ENCODE data around the gene RBBP4.

Gene RBBP4

DNA sequence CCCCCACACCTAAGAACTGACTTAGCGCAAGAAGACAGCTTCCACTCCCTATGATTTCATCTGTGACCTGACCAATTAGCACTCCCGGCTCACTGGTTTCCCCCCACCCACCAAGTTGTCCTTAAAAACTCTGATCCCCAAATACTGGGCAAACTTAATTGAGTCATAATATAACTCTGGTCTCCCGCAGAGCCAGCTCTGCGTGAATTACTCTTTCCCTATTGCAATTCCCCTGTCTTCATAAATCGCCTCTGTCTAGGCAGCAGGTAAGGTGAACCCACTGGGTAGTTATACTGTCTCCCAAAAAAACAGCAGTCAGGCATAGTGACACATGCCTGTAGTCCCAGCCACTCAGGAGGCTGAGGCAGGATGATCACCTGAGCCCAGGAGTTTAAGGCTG, 37.5 kb upstream of the RBBP4 start:
- no peak overlapping the region for H3K4me3 ChIP-seq (ENCODE audit: low read length)
- DNase-seq (ENCODE audit: low read depth): no peak
- no peak for TF ChIP-seq CTCF (conservative IDR thresholded peaks at IDR 0.05; ENCODE audit: low read depth, low read length)

DNA sequence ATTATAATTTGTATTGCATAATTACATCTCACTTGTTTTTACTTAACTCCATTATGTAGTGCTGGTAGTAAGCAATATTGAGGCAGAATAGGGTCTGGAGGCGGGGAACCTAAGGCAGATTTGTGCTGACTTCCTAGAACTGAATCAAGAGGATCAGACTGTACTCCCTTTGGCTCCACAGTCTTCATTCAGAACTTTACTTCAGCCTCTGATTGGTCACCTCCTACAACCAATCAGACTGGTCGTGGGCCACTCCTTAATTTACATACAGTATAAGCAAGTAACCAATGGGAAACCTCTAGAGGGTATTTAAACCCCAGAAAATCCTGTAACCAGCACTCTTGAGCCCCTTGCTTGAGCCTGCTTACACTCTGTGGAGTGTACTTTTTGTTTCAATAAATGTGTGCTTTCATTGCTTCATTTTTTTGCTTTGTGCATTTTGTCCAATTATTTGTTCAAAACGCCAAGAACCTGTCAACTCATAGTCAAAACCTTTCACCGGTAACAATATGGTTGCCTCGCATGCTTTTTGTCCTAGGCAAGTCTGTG, 32.3 kb upstream of the RBBP4 start:
- TF ChIP-seq CTCF (conservative IDR thresholded peaks at IDR 0.05; ENCODE audit: low read depth, low read length): no peak
- DNase-seq (ENCODE audit: low read depth): no peak
- no peak overlapping the region for H3K4me3 ChIP-seq (ENCODE audit: low read length)

GRCh38 chr1:32619701-32620485, 31.1 kb upstream of the RBBP4 start:
- no peak overlapping the region for H3K4me3 ChIP-seq (ENCODE audit: low read length)
- DNase-seq (ENCODE audit: low read depth): no peak
- peak; percentile 29 for TF ChIP-seq CTCF (conservative IDR thresholded peaks at IDR 0.05; ENCODE audit: low read depth, low read length)

- TF ChIP-seq CTCF (conservative IDR thresholded peaks at IDR 0.05; ENCODE audit: low read depth, low read length): no peak
- H3K4me3 ChIP-seq (ENCODE audit: low read length): no peak overlapping the region
- no peak for DNase-seq (ENCODE audit: low read depth)
Measured at GRCh38 chr1:32622205-32622604, 28.8 kb upstream of the RBBP4 start.

DNA sequence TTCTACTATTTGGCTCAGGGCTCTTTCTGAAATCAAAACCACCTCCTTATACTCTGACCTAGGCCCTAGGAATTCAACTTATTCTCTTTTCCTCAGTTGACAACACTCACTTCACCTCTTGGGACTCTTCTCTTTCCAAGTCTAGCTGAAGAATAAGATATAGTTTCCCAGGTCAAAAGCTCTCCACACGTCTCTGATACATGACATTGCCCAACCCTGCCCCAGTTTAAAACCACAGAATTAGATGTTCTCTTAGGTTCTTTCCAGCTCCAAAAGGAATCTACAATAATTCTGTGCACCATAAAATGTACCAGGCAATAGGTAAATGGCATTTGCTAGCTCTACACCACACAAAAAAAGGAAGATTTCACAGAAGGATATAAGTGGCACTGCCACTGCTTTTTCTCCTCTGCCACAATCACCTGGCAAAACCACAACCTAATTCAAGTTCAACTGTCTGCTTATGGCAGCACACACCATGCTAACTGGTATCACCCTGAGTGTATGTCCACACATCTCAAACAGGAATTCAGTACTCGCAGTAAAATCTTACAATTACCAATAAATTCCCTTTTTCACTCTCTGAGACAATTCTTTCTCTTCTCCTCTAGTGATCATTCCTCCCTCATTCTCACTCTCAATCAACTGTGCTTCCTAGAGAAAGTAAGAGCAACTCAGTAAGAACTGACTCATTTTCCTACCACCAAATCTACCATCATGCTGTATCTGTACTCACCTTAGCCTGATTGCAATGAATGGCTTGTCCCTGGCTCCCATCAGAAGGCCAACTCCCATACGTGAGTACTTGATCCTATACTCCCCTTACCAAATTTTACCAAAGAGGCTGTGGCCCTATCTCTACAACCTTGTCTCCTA, 28.0 kb upstream of the RBBP4 start:
- DNase-seq (ENCODE audit: low read depth): no peak
- TF ChIP-seq CTCF (conservative IDR thresholded peaks at IDR 0.05; ENCODE audit: low read depth, low read length): no peak
- no peak overlapping the region for H3K4me3 ChIP-seq (ENCODE audit: low read length)

GRCh38 chr1:32623775-32624174, 27.2 kb upstream of the RBBP4 start:
- no peak for TF ChIP-seq CTCF (conservative IDR thresholded peaks at IDR 0.05; ENCODE audit: low read depth, low read length)
- DNase-seq (ENCODE audit: low read depth): no peak
- H3K4me3 ChIP-seq (ENCODE audit: low read length): no peak overlapping the region
